ENCODE data around the gene PTCSC3. TPM values are rescaled to one million over a fixed set of nuclear protein-coding genes. Genes with fewer than 3 reads are reported as not detected.
A peak's percentile ranks its signal among the peaks of the same experiment; 100 is the strongest.

Gene PTCSC3
- total RNA-seq, 2 donors from 2014 or later = not detected

DNA sequence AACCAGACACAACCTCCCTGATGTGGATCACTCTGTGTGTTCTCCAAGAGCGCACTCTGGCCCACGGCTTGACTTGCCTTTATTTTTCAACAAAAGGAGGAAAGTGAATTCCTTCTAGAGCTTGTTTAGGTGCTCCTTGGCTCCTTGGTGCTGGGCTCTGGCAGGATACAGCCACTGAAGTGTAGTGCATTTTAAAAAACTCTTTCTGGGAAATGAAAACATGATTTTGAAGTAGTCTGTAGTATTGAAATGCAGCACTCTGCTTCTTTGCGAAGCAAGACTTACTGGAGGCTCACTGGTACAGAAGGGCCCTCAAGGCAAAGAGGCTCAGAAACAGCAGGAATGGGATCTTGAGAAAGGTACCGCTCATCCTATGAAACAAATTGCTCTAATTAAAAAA is 81.6 kb downstream of the PTCSC3 start:
- ATAC-seq = no peak
- no peak for DNase-seq
- intact Hi-C loops (cut with DNase I) = no loop called here

- ATAC-seq (peak in 1 of 2 donors; percentile 98), DNase-seq (no peak)
Measured at GRCh38 chr14:36091096-36091495, 85.4 kb downstream of the PTCSC3 start.

DNA sequence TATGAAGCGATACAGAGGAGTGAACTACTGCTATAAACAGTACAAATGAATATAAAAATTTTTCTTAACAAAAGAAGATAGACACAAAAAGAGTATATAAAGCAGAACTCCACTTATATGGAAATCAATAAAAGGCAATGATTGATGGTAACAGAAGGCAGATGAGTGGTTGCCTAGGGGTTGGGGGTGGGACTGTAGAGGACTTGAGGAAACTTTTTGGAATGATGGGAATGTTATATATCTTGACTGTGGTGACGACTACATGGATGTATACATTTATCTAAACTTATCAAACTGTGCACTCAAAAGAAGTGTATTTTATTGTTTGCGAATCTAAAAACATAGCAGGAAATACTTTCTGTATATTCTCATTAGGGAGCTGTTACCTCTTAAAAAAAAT is 89.1 kb downstream of the PTCSC3 start:
- intact Hi-C loops (cut with DNase I) = no loop called here
- DNase-seq = no peak
- no peak for ATAC-seq

More at GRCh38 chr14:36091096-36091495, 85.4 kb downstream of the PTCSC3 start:
- intact Hi-C loops (cut with DNase I) = no loop called here

GRCh38 chr14:36086629-36087395 is 89.7 kb downstream of the PTCSC3 start:
- intact Hi-C loops (cut with DNase I) = no loop called here
- no peak for ATAC-seq
- no peak for DNase-seq

- DNase-seq = no peak
- intact Hi-C loops (cut with DNase I) = no loop called here
Measured at GRCh38 chr14:36085861-36086260, 90.7 kb downstream of the PTCSC3 start.

More at GRCh38 chr14:36085861-36086260, 90.7 kb downstream of the PTCSC3 start:
- ATAC-seq = no peak

Other genes with a start within 250 kb of the PTCSC3 start
- gene MBIP, start 143.9 kb upstream of the PTCSC3 start, total RNA-seq = 10 to 100 TPM; 12.6 to 13.2 TPM

Data from left cardiac atrium (tissue), 4 donors.